GM12892 (cell line): ENCODE results near the gene GPR55.

Experiments
- POLR2A ChIP-seq: IDR thresholded peaks from 2 replicates; pipeline ENCODE4 v1.6.1; 2011; ENCODE audit warnings: low read depth, low read length, control low read depth
- POLR2AphosphoS5 ChIP-seq: IDR thresholded peaks from 2 replicates; pipeline ENCODE4 v1.6.1; 2011; ENCODE audit warnings: low read depth, low read length, control low read depth
- TAF1 ChIP-seq: IDR thresholded peaks from 2 replicates; pipeline ENCODE4 v1.6.1; 2011; ENCODE audit warnings: low read depth, mild to moderate bottlenecking, control low read depth, low read length, borderline replicate concordance

DNA sequence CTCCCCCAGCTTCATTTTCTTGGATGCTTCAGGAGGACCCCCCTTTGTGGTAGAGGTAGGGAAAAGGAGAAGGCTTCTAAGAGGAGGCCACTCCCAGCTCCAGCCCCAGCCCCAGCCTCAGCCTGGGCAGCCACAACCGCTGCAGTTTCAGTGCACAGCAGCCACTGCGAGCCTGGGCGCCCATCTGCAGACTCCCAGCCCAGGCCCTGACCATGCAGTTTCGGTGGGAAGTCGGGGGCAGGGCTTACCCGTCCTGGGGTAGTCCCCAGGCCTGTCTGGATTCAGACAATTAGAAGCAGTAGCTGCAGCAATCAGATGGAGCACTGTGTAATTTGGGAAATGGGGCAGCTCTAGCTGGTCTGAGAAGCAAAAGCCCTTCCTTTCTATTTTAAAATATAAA lies 31.7 kb downstream of the GPR55 start:
- no peak for TF ChIP-seq POLR2AphosphoS5
- no peak for TF ChIP-seq POLR2A
- TF ChIP-seq TAF1, result no peak
